Right ventricle myocardium inferior (tissue), 1 donor: ENCODE data around the gene GPR6. TPM values are rescaled to one million over a fixed set of nuclear protein-coding genes. Genes with fewer than 3 reads are reported as not detected.

ENCODE experiments used
- ATAC-seq: fragments of 200-7000 bp; cut with Tn5 transposase; one replicate; pipeline ENCODE4 v1.9.1; 2020; ENCODE audit warnings: mild to moderate bottlenecking, moderate library complexity
- DNase-seq: peaks from one replicate; pipeline ENCODE4 v3.0.0; 2021; ENCODE audit errors: missing footprints
- intact Hi-C: fragments of 100-400 bp; cut with DNase I; formaldehyde crosslinking; loops from one replicate; pipeline ENCODE4 v1.11.0; 2022
- total RNA-seq: library from RNA; stranded (reverse); fragmentation: NEBNext Ultra II Directional; extraction: Animal tissue kit (Norgen Biotek cat#: 25700); gene quantifications from one replicate; pipeline ENCODE4 v1.2.1, GENCODE V29; 2021
- donor health status: DM: no; HTN: yes; CAD: no; lungs with severe emphysema.

The GPR6 gene
- total RNA-seq, 1 donor from 2014 or later: not detected

DNA sequence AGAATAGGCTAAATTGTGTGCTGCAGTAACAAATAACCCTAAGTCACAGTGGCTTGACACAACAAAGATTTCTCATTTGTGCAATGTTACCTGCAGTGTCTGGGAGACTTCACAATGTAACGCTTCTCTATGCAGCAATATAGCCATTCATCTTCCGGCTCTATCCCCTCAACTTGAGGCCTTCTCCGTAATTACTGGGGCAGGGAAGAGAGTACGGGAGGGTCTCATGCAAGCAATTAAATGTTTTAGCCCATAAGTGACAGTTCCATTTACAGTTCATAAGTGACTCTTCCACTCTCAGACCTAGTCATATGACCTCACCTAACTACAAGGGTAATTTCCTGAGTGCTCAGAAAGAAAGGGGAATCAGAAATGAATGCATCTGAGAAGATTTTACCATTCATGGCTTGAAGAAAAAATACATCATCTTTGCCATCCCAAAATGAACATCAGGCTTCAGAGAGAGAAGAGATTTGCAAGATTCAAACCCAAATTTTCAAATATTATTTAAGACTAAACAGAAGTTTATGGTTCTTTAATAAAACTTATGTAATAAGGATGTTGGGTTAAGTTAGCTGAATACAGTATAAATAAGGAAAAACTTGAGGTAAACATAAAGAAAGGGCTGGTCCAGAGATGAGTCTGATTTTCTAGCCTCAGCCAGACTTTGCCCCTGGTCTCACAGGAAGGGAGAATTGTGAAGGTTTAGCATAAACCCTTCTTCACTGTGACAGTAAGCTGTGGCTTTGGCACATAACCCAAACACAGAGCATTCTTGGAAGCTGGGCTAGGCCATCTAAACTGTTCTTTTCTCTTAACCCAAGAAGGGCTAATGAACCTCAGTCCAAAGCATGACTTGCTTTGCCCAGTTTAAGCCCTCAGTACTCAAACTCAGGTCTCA is 13.3 kb downstream of the GPR6 start:
- DNase-seq (no peak), ATAC-seq (no peak)
- intact Hi-C loops: no loop called here

DNA sequence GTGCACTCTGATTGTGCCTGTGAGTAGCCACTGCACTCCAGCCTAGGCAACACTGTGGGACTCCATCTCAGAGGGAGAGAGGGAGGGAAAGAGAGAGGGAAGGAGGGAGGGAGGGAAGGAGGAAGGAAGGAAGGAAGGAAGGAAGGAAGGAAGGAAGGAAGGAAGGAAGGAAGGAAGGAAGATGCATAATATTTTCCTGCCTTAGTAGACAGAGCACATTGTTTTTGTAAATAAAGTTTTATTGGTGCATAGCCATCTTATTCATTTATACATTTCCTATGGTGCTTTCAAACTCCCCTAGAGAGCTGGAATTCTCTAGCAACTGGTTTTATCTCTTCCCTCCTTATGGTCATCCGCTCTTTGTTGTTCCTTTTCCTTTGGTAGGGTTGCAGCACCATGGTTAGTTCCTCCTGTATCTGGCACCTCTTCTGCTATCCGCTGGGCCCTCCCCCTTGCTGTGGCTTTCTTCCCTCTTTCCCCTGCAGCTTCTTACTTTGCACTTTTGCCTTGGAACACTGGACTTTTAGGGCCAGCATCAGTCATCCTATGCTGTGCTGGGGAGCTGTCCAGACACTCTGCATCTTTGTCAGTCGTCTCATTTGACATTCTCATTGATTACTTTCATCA is 20.2 kb downstream of the GPR6 start:
- ATAC-seq: no peak
- intact Hi-C loops: no loop called here
- DNase-seq: no peak

DNA sequence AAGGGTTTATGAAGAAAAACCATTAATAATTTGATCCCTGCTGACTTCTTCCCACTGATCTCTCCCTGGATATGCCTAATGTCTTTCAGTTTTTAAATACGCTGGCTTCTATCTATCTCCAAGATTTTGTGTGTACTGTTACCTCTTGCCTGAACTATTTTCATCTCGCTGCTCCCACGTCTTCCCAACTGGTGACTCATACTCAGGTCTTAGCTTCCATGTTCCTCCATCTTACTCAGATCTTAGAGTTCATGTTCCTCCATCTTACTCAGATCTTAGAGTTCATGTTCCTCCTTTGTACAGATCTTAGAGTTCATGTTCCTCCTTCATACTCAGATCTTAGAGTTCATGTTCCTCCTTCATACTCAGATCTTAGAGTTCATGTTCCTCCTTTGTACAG is 21.6 kb downstream of the GPR6 start:
- intact Hi-C loops: loop anchor here (10.0 kb wide), 1 partner anchor 145 kb away; no protein-coding TSS in a partner anchor
- ATAC-seq: no peak

GRCh38 chr6:110002676-110003075 is 24.6 kb downstream of the GPR6 start:
- ATAC-seq (no peak), DNase-seq (no peak)
- intact Hi-C loops: loop anchor here (10.0 kb wide), 1 partner anchor 148 kb away; no protein-coding TSS in a partner anchor

More for the DNA sequence above, 21.6 kb downstream of the GPR6 start:
- DNase-seq: no peak

DNA sequence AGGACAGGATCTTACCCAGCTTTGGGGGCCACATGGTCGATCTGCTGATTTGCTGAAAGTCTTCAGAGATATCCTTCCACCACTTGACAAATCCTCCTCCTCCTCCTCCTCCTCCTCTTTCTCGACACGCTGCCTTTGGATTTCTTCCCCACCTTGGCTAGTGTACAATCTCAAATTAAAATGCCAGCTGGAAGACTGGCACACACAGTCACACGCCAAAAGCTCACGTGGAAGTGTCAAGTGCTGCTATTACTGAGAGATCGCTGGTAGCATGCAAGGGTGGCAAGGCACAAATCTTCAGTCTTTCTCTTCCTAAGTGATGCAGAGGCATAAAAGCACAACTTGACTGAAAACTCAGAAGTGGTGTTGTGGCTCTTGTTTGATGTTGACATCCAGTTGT is 35.3 kb downstream of the GPR6 start:
- intact Hi-C loops: loop anchor here (5.0 kb wide), 1 partner anchor 219 kb away; no protein-coding TSS in a partner anchor
- ATAC-seq (peak; percentile 37), DNase-seq (no peak)

DNA sequence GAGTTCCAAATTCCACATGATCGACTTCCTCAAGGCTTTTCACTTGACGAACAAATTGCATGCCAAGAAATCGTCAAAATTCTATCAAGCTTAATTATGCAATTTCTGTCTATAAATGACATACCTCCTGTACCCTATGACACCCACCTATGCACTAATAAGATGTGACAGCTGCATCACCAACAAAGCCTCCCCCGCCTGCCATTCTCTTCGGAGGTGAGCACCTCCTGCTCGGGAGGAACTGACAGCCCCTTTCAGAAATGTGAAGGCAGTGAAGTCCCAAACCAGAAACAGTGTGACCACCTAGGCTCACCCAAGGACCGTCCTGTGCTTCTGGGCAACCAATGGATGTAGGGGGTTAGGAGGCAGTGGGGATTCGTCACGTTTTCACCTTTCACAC is 37.1 kb downstream of the GPR6 start:
- intact Hi-C loops: no loop called here
- no peak for ATAC-seq
- DNase-seq: no peak

DNA sequence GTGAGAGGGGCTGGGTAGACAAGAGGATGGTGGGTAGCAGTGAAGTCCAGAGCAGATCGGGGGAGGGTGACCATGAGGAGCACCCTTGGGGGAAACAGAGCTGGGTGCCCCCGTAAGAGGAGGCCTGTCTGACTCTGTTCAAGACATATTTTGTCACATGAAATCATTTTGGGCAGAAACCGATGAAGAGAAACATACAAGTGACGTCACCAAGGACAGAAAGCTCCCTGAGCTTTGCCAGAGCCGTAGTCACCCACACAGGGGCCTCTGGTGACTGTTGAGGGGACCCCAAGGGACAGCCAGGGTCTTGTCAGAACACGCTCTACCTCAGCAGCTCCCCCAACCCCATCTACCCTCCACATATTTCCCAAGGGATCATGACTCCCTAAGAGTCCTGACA is 39.2 kb downstream of the GPR6 start:
- ATAC-seq: no peak
- DNase-seq: no peak
- intact Hi-C loops: no loop called here

DNA sequence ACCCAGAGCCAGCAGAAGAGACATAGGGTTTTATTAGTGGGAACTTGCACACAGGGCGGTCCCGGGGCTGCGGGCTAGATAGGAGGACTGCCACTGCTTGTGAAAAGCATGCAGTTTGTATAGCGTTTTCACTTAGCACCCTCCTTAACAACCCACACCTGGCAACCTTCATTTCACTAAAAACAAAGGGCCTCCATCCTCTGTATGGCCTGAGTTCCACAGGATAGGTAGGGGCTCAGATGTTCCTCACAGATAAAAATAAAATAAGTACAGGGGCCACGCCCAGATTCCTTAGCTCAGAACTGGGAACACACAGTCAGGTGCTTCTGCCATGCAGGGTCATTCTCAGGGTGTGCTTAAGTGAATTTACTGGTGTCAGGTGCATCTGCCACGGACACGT is 39.8 kb downstream of the GPR6 start:
- intact Hi-C loops: no loop called here
- DNase-seq (no peak), ATAC-seq (no peak)

DNA sequence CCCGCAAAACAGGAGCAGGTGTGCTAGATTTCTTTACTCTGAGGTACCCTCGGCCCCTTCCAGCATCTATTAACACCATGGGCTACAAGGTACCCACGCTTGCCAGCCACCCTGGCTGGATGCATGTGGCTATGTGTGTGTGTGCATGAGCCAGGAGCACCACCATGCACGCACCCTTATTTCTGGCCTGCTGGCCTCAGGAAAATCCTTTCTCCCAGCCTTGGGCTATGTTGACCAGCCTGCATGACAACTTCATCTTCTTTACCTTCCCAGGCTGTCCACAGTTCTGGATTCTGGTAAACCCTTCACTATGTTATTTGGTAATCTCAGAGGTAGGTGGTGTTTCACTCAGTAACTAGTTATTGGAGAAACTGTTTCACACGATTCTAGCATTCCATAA is 40.4 kb downstream of the GPR6 start:
- no peak for ATAC-seq
- DNase-seq: no peak
- intact Hi-C loops: no loop called here

DNA sequence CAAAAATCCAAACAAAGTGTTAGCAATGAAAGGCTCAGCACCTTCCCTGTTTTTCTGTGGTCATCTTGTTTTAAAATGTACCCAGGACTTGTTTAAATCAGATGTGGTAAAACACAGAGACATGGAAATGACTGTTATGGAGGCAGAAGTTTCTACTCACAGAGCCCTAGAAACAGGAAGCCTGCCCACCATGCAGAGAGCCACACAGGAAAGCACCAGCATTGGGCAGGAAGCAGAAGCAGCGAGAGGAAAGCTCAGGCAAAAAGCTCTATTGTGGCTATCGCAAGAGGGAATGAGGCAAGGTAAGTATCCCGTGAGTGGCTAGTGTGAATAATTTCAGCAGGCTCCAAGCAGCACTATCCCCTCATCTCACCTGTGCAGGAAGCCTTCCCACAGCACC is 42.8 kb downstream of the GPR6 start:
- ATAC-seq: no peak
- no peak for DNase-seq
- intact Hi-C loops: no loop called here

DNA sequence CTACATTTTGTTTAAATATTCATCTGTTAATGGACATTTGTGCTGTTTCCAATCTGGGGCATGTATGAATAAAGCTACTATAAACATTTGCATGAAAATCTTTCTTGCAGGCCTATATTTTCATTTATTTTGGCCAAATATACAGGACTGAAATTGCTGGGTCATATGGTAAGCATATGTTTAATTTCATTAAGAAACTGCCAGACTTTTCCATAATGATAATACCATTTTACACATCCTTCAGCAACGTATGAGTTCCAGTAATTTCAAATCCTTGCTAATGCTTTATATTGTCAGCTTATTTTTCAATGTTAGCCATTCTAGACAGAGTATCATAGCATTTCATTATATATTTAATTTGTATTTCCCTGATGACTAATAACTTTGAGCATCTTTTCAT is 51.0 kb downstream of the GPR6 start:
- ATAC-seq: no peak
- DNase-seq: no peak
- intact Hi-C loops: no loop called here

Other genes with a start within 250 kb of the GPR6 start
- 1.8 TPM for gene WASF1, start 201.4 kb downstream of the GPR6 start, total RNA-seq
- 15.7 TPM for gene CDC40, start 202.1 kb downstream of the GPR6 start, total RNA-seq